Measurements from ENCODE around the gene ACAA2. TPM values are rescaled to one million over a fixed set of nuclear protein-coding genes. Genes with fewer than 3 reads are reported as not detected.

The ACAA2 gene
- total and polyA plus RNA-seq, 4 donors, result 38.6 to 57.0 (median 47.8) TPM

DNA sequence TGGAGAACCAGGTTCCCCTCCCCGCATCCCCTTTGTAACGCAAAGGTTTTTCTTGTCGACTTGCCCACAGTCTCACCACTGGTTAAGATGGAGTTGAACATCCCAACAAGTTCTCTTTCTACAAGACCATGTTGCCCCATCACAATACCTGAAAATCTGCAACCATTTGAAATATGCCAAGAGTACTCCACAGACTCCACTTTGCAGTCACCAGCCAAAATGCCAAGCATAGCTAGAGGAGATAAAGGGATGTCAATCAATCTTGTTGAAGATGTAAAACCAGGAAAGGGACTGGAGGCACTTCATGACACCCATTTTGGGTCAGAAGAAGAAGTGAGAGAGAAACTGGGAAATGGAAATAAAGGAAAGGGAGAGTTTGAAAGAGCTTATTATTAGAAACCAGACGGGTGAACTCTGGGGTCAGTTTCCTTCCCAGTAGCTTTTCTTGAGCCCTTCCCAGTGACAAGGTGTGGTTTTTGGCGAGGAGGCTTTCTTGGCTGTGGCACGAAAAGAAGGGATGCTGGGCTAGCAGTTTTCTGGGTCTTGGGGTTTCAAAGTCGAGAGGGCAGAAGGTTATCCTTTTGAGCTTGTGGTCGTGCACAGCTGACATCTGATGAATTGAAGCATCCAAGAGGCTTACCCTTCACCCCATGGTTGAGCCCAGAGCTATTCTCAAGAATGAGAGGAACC lies 79.3 kb downstream of the ACAA2 start:
- DNase-seq (ENCODE audit: low read depth in 4 of 6, low spot score in 6 of 6), result no peak
- no peaks in the 10 kb centered on the region for H3K36me3 ChIP-seq (ENCODE audit: control insufficient read depth, insufficient read depth, low read length)
- H3K9me3 ChIP-seq (ENCODE audit: control insufficient read depth, insufficient read depth, low read length), result no peaks in the 10 kb centered on the region
- H3K4me1 ChIP-seq (ENCODE audit: control insufficient read depth, insufficient read depth, low read length), result no peaks in the 10 kb centered on the region
- no peak overlapping the region for H3K4me3 ChIP-seq (ENCODE audit: low read depth, low read length)
- WGBS (ENCODE audit: insufficient coverage), result 74% methylated on average over 8 of the region's 8 CpGs
- H3K27ac ChIP-seq (ENCODE audit: low read depth, low read length), result no peak overlapping the region
- H3K27me3 ChIP-seq (ENCODE audit: control insufficient read depth, insufficient read depth, low read length), result no peaks in the 10 kb centered on the region

DNA sequence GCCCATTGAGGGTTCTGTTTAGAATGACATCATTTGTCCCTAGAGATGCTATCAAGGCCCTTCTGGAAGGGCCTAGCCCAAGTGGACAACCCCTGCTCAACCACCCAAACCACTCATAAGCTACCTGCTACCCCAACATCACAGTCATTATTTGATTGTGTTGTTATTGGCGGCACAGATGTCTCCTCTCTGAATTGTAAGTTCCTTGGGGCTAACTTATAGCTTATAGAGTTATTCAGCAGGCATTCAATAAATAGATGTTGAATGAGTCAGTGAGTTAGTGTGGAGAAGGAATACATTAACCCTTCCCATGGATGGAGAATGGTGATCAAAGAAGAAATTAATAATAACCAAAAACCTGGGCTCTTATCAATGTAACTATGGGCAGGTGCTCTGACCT lies 80.0 kb downstream of the ACAA2 start:
- Histone ChIP-seq H3K4me3 (ENCODE audit: low read depth, low read length) (no peak overlapping the region), H3K4me1 (ENCODE audit: control insufficient read depth, insufficient read depth, low read length) (peaks cover under 1% of the 10 kb centered on the region), H3K27me3 (ENCODE audit: control insufficient read depth, insufficient read depth, low read length) (no peaks in the 10 kb centered on the region), H3K27ac (ENCODE audit: low read depth, low read length) (no peak overlapping the region), H3K9me3 (ENCODE audit: control insufficient read depth, insufficient read depth, low read length) (no peaks in the 10 kb centered on the region), H3K36me3 (ENCODE audit: control insufficient read depth, insufficient read depth, low read length) (no peaks in the 10 kb centered on the region)
- 100% methylated on average over 1 of the region's 1 CpG for WGBS (ENCODE audit: insufficient coverage)
- no peak for DNase-seq (ENCODE audit: low read depth in 4 of 6, low spot score in 6 of 6)

Small RNA genes lying within 50 kb of the gene (small RNA-seq; reads per million reads assigned to genes)
- gene RF00283 (ENCODE audit: low replicate concordance) (not detected), gene SCARNA17 (ENCODE audit: low replicate concordance) (not detected)
